Measurements from ENCODE around the gene EDRF1.

EDRF1 gene

DNA sequence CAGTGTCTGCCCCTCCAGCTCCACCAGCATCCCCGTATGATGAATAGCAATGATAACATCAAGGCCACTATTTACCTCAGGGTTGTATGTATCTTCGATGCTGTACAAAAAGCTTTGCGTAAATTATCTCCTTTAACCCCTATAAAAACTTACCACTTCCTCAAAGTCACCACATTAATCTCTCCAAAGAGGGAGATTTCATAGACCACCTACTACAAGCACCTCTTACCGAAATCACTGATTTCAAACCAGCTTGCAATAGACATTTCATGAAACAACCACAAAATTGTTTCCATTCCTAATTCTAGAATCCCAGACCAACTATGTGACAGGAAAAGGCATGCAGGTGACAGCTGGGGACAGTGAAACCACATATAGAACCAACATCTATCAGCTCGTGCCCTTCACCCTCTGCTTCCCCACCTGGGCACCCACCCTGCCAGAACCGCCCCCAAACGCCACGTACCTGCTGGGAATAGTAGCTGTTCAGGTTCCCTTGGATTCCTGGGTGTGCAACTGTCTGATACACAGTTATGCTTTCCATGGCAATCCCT lies 76.2 kb downstream of the EDRF1 start:
- DNase-seq = no peak

DNA sequence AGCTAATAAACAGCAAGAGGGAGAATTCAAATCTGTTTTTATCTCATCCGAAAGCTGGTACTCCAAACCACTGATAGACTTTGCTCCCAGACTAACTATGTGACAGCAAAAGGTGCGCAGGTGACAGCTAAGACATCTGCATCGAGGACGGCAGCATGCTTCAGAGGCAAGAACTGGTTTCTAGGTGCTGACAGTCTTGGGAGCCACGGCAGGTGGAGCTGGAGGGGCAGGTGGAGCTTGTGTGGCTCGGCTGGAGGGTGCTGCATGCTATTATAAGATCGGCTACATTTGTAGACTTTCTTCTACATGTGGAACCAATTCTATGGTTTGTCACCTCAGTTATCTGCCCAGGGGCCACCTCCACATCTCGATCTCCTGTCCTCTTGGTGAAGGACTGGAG lies 77.9 kb downstream of the EDRF1 start:
- no peak for DNase-seq

DNA sequence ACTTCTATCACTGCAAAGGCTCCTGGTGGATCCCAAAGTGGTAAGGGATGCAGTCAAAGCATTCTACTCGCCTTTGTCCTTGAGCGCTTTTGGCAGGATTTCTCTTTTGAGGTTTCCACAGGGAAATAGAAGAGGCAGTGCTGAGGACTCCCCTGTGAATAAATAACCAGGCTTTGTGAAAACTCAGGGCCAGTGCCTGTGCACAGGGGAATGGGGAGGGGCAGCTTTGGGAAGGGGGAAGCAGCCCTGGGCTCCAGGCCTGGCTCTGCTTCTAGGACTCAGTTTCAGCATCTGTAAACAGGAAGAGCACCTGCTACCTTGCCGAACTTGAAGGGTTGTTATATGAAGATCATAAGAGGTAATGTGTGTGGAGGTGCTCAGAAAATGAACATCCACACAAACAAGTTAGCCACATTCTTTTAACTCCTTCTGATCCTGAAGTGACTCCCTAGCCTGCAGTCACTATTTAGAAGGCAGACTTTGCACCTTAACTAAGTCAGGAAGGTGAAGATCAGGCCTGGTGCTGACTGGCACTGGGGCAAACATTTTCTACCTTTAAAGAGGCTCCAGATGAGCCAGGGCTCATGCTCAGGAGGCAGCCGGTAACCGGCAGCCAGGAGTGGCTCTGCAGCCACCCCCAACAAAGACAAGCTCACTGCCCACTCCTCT lies 78.6 kb downstream of the EDRF1 start:
- no peak for DNase-seq

DNA sequence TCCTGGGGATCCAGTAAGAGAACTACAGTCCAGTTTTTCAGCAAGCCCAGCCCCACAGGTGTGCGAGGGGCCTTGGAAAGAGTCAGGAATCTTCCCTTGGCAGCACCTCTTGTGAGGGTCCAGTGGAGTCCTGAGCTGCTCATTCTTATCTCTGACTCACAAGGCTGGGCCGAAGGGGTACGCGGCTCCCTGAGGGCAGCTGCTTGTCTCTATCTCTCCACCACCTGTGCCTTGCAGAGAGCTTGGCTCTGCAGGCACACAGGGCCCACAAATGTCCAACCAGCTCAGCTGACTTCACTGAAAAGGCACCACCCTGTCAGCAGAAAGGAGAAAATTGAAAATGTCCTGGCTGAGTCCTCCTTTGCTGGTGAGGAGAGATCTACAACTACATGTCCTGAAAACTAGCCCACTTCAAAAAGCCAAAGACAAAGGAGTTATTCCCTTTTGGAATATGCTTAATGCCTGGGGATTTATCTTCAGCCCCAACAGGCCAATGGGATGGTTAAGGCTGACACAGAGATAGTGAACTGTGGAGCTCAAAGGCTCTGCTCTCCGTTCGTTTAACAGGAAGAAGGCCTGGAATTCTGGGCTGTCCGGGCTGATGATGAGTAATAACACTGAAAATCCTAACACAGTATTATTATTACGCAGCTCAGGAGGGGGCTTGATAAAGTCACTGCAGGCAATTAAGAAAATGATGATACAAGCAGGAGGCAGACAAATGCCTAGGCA lies 80.1 kb downstream of the EDRF1 start:
- no peak for DNase-seq

DNA sequence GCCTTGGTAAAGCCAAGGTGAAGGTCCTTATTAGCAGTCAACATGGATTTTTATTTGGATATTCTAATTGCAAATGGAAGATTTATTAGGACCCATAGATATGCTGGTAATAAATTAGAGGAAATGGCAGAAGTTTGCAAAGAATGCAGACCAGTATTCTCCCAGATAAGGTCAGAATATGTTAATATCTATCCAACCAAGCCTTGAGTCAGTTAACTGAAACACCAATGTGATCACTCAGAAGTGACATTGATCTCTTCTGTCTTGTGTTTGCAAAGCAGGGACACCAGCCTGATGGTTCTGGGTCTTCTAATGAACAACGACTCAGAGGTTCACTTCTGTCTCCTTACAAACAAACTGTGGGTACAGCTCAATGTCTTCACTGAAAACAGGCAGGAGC lies 82.1 kb downstream of the EDRF1 start:
- DNase-seq = no peak

DNA sequence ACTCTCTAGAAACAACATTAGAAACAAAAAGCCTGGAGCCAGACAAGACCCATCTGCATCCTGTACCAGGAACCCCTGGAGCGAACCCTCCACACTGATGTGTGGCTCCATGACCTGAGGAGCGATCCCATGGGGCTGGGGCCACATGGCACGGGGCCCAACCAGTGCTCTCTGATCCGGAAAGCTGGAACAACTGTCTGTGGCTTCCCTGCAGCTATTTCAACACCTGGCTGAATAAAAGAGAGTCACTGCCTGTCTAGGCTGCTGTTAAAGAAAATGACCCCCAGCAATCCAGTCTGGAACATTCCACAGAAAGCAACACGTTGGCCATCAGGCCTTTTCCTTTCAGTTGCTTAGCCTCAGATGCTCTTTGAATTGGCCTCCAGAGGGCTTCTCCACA lies 82.6 kb downstream of the EDRF1 start:
- no peak for DNase-seq

DNA sequence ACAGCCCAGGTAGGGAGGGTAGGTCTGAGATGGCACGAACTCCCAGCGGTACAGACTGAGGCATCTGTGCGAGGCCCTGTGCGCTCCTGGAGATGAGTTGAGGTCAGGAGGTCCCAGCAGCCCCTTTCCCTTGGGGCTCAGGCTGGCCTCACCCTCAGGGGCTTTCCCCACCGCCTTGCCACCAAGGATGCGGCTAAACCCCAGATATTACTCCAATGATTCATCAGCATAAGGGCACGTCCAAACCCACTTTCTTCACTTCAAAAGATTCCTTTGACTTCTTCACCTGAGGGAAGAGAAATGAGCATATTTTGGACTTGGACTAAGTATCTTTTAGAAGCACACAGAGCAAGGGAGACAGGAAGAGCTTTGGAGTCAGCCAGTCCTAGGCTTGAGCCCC lies 83.2 kb downstream of the EDRF1 start:
- DNase-seq = no peak

DNA sequence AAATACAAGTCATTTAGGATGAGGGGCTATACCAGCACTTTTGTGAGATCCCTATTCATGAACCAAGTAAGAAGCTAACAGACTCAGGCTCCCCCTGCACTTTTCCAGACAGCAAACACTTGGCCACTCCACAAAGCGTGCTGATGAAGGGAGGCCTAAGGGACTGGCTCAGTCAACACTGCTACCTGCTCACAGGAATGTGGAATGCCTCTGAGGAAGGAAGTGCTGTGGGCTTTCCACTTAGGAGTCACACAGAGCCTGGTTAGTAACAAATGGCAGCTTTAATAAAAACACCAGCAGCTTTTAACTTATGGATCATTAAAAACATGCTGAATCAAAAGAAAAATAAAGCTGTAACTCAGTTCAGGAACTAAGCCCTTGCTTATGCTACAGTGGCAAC lies 88.5 kb downstream of the EDRF1 start:
- DNase-seq = no peak

DNA sequence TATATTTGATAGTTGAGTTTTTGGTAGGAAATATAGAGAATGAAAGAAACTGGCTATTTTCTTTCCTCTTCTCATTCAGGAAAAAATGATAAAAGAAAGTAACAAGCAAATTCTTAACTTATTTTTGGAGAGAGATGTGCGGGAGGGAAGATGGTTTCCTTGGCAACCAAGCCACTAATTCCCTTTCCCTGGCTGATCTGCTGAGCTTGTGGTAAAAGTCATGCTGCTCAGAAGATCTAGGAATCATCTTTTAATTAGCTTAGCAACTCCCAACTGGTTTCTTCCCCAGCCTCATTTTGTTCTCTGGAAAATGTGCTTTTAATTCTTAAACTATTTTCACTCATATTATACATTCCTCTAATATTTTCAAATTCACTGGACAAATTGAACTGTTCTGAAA lies 91.7 kb downstream of the EDRF1 start:
- DNase-seq = no peak

DNA sequence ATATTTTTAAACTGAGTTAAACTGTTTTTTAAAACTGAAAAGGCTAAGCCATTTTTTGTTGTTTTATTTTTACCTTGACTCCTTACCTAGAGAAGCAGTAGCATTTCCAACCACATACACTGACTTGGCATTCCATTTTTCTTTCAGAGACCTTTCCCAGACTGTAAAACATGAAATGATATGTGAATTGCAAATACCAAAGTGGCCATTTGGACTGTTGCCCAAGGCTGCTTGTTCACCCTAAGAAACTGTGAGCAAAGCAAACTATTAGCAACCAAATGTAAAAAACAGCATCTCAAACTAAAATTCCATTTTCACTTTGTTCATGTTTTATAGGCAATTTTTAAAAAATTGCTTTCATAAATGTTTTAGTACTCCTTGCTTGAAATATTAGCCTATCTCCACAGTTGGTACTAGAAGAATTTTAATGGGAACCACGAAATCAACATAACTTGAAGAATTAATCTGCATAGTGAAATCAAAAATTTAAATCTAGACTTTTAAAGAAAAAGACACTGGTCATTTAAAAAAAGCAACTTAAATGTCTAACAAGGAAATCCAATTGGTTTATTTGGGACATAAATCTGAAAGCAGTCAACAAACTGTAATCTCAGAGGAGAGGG lies 92.7 kb downstream of the EDRF1 start:
- DNase-seq = no peak

All from NCI-H2227 treated with DMSO at 0.1 percent for 48 hours (cell line).